HG02973 (cell line): Measurements from ENCODE around the gene ZBTB16.
"Not testable (repeated sequence)": the region's sequence is repeated elsewhere in the genome, so short reads cannot be mapped to it uniquely, and the experiment has no call there.

Experiments used
- ATAC-seq: cut with Tn5 transposase; IDR thresholded peaks from one replicate; pipeline ENCODE4 v1.9.1; 2021; ENCODE audit warnings: moderate library complexity; ENCODE audit not compliant: unreplicated experiment

ZBTB16 gene

DNA sequence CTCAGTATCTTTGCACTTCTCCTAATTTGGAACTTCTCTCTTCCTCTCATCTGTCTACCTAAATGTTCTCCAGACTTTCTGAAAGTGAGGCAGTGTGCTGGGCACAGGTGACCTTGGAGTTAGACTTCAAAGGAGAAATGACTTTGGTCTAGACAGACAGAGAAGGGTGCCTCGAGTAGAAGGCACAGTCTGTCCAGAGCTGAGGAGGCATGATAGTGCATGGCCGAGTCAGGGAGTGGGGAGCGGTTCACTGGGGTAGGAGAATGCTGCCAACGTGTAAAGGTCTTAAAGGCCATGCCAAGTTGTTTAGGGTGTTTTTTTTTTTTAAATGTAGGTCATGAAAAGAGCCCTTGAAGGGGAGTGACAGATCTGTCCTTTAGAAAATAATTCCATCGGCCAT, 17.3 kb upstream of the ZBTB16 start:
- no peak for ATAC-seq

- no peak for ATAC-seq
Measured at GRCh38 chr11:114044042-114044871, 15.3 kb upstream of the ZBTB16 start.

- ATAC-seq, result no peak
Measured at GRCh38 chr11:114047327-114047726, 12.2 kb upstream of the ZBTB16 start.

DNA sequence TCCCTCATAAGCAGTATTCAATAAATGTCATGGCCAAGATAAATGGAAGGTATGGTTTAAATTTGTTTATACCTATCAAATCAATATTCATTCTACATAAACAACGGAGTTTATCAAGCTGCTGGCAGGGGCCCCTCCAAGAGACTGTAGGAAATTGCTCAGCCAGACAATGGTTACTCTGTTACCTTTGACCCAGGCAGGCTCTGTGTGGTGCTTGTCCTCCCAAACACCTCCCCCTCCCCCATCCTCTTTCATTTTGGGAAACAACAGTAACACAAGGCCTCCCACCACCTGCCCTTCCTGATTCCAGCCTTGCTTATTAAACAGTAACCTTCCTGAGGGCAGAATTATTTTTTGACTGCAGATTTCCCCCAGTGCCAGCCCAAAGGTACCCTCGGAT, 10.5 kb upstream of the ZBTB16 start:
- no peak for ATAC-seq

DNA sequence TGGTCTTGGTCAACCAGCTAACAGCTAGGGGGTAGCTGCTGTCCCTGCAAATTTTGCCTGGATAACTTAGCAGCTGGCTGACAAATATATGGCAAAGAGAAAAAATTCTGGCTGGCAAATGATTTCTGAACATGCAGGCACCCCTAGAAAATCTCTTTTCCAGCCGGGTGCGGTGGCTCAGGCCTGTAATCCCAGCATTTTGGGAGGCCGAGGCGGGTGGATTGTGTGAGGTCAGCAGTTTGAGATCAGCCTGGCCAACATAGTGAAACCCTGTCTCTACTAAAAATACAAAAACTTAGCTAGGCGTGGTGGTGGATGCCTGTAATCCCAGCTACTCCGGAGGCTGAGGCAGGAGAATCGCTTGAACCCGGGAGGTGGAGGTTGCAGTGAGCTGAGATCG, 9.7 kb upstream of the ZBTB16 start:
- ATAC-seq, result not testable (repeated sequence)

GRCh38 chr11:114050258-114050927, 9.1 kb upstream of the ZBTB16 start:
- ATAC-seq, result no peak

GRCh38 chr11:114051558-114051957, 8.0 kb upstream of the ZBTB16 start:
- no peak for ATAC-seq

DNA sequence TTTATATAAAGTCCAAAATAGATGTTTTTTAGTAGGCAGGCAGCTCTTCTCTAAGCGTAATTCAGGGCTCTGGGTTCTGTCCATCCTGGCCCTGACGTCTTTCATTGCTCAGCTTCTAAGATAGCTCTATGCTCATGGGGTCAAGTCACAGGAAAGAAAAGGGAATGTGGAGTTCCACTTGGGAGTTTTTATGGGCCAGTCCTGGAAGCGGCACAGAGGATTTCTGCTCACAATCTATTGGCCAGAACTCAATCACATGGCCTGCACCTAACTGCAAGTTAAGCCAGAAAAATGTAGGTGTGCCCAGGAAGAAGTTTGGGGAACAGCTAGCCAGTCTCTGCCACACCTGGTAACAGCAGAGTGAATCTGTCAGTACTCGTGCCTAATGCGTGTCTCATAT, 7.4 kb upstream of the ZBTB16 start:
- ATAC-seq, result no peak

GRCh38 chr11:114053406-114053805, 6.1 kb upstream of the ZBTB16 start:
- no peak for ATAC-seq

- ATAC-seq, result no peak
Measured at GRCh38 chr11:114054806-114055205, 4.7 kb upstream of the ZBTB16 start.

DNA sequence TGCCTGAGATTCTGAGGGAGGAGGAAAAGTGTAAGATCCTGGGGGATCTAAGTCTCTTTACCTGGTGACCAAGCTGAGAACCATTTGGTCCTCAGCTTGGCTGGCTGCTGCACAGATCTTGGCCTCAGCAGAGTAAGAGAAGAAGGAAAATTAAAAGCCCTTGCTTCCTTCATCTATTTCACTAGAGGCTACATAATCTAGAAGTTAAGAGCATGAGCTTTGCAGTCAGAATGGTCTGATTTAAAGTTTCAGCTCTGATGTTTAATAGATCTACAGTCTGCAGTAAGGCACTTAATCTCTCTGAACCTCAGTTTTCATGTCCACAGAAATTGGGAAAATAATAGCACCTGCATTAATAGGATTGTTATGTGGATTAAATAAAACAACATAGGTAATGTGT, 3.1 kb upstream of the ZBTB16 start:
- ATAC-seq, result no peak

GRCh38 chr11:114057147-114057546, 2.4 kb upstream of the ZBTB16 start:
- no peak for ATAC-seq

DNA sequence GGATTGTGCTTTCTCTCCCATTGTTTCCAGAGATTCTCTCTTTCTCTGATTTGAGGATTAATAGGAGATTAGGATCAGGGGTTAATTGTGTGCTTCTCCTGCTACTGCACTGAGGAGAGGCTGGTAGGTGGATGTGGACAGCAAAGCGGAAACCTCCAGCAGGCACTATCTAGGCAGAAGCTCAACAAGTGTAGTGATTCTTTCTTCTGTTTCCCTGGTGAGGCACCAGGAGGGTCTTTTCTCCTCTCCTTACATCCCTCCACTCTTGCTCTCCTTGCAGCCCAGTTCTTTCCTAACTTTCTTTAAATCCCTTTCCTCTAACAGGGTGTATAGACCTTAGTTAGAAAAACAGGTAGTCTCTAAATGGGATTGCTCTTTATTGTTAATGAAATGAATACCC, 1.9 kb upstream of the ZBTB16 start:
- ATAC-seq, result no peak

DNA sequence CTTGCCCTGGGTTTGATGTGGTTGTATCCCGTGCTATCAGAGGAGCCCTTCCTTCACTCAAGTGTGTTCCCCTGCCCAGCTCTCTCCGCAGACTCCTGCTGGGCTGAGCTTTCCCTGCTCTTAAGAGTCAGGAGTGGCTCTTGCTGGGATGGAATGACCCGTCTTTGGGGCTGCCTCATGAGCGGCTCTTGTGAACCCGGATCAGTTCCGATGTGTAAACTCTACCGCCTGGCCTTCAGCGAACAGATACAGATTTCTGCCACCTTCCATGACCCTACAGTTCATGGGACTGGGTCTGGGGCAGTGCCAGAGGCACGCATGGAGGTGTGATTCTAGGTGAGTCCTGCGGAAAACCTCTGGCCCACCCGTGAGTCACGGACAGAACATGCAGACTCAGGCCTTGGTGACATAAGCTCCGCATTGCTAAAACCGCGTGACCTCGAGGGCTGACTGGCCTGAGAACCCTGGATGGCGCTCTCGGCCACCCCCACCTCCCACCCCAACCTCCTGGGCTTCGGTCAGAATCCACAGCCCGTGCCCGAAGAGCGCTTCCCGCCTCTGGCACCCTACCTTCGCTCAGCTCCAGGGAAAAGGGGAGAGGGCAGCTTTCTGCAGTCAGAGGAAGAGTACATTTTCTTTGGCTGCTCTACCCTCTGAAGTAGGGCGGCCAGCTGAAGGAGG, 1.3 kb upstream of the ZBTB16 start:
- ATAC-seq, result no peak

DNA sequence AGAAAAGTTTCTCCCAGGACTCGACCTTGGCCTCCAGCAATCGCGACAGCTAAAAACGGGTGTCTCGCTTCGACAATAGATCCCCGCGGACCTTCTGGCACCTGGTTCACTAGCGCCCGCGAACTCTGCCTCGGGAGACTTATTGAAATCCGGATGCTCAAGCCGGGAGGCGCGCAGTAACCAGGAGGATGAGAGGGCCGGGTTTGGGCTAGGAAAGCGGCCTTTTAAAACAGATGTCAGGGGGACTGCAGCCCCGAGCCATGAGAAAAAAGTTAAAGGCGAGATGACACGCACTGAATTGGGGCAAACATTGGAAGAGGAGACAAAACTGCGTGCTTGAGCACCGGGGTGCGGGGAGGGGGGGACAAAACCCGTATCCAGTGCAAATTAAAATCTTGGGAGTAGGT, 637 bp upstream of the ZBTB16 start:
- no peak for ATAC-seq

GRCh38 chr11:114059984-114060391, 477 bp downstream of the ZBTB16 start:
- ATAC-seq, result no peak

DNA sequence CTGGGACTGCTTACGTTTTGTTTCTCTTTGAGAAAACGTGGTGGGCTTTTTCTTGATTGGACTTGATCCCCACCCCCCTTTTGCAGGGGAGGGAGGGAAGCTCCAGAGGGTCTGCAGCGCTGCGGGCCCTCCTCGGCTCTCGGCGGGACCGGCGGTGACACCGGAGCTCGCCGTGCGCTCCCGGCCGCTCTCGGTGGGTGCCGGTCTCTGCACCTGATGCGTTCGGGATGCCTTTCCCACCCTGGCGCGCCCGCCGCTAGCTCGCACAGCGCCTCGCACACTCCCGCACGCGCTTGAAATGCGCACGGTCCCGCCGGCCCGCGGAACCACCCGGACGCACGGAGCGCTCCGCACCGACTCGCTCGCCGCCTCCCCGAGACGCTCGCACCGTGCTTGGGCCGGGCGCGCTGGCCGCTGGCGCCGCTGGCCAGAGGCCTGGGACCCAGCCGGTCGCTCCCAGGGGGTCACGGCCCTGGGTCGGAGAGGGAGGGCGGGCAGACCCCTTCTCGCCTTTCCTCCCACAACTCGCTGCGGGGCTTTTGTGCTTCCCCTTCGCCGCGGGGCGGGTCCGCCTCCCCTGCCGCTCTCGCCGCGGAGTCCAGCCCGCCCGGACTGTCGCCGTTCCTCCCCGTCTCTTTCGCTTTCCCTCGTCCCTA, 1.0 kb downstream of the ZBTB16 start:
- ATAC-seq, result no peak

DNA sequence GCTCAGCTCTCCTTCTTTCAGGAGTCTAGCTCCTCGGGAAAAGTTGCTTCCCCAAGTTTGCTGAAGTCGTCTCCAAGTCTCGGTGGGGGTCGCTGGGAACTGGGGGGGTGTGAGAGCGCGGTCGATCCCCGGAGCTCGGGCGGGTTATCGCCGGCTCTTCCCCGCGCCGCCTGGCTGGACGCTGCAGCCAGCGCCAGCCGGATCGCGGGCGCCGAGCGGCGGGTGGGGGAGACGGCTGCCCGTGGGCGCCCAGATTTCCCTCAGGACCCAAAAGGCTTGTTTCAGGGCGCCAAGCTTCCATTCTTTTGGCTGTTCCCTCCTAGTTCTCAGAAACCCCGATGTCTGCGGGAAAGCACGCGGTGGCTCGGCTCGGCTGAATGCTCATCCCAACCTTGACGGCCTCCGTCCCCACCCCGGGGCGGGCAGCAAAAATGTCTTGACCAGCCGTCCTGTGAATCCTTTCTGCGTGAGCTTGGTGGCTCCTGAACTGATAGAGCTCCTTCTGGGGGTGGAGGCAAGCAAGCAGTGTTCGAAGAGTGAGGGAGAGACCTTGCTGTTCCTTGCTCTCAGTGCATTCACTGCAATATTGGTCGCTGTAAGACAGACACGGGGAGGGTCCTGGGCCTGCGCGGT, 1.7 kb downstream of the ZBTB16 start:
- no peak for ATAC-seq

GRCh38 chr11:114061681-114062049, 2.2 kb downstream of the ZBTB16 start:
- ATAC-seq, result no peak

- ATAC-seq, result no peak
Measured at GRCh38 chr11:114062272-114062671, 2.8 kb downstream of the ZBTB16 start.
